Stimulated activated CD8-positive, alpha-beta memory T cell treated with anti-CD3 and anti-CD28 coated beads, Interleukin-15, amount 100 ng/mL, for 4 hours (primary cell): ENCODE measurements around the gene SMIM17.
A peak's percentile ranks its signal among the peaks of the same experiment; 100 is the strongest.

ENCODE experiments used
- DNase-seq, 2 donors: peaks; one replicate each; pipeline ENCODE4 v3.0.0-alpha.2; 2020; ENCODE audit warnings: low read depth in 2 of 2

The SMIM17 gene

GRCh38 chr19:56642711-56643459 is at the start of gene SMIM17:
Gene SMIM17 (plus strand): TSS chr19:56643159. CDS start chr19:56645668, 2,509 bp downstream.
- no peak for DNase-seq

DNA sequence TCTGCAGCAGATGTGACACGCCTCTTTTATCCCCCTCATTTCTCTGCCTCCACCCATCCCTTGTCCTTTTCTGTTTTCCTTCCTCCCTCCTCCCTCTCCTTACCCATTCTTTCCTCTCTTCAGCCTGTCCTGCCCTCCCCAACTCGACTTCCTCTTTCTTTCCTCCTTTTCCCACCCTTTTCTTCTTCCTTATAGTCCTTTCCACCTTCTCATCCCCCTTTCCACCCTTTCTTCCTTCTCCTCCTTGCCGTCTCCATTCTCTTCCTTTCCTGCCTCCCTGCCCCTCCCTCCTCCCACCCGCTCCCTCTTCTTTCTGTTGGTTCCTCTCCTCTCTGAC is 48.5 kb upstream of the SMIM17 start:
- DNase-seq: no peak

- DNase-seq: peak; percentile 76
Observed at GRCh38 chr19:56594783-56595547, 48.0 kb upstream of the SMIM17 start, which contains the start of gene ZNF71. Gene ZNF71 (plus strand): TSS chr19:56595302. CDS start chr19:56601559, 6,257 bp downstream.

- no peak for DNase-seq
Observed at GRCh38 chr19:56595548-56595899, 47.4 kb upstream of the SMIM17 start.

GRCh38 chr19:56596676-56597075 is 46.3 kb upstream of the SMIM17 start:
- no peak for DNase-seq

- DNase-seq: no peak
Observed at GRCh38 chr19:56597696-56598095, 45.3 kb upstream of the SMIM17 start.

DNA sequence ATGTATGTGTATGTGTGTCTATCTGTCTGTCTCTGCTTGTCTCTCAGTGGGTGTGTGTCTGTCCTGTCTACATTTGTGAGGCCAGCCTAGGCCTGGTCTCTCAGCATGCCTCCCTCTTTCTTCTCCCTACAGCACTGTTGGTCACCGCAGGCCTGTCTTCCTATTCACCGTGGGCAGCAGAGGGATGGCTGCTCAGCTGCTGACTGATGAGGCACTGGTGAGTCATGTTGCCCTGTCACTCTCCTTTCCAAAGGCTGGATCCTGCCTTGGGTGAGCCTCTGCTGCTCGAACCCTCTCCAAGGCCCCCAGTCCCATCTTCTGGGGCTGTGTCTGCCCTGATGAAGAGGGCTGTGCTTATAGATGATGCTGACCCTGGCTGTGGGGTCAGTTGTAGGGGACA is 41.6 kb upstream of the SMIM17 start:
- DNase-seq: no peak

DNA sequence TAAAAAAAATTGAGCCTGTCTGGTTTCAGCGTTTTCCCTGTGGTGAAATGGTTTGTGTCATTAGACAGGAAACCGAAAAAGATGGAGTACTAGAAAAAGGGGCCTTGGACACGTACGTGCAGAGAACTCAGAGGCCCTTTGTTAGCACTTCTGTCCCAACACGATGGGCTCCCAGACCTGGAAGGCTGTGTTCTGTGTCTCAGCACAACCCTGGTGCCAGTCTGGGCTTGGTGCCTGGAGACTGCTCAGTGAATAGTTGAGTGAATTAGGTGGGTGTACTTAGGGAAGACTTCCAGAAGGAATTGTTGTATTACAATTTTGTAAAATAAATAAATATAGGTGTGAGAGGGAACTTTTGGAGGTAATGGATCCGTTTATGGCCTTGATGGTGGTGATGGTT is 39.1 kb upstream of the SMIM17 start:
- DNase-seq: no peak

DNA sequence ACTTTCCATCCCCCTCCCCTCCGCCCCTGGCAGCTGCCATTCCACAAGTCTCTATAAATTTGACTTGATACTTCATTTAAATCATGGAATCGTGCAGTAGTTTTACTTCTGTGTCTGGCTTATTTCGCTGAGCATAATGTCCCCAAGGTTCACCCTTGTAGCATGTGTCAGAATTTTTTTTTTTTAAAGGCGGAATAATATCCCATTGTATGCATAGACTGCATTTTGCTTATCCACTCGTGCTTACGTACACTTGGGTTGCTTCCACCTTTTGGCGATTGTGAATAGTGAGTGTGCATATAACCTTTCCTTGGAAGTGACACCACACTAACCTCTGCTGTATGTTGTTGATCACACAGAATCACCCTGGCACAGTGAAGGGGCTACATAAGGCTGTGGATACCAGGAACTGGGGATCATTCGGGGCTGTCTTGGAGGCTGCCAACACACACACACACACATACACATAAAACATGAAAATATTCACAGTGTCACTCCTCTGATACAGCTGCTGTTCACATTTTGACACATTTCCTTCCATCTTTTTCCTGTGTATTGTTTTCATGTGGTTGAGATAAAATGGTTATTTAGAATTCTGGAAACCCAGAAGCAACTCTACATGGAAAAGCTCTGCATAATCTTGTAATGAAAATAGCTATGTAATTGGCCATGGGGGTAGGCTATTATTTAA is 34.5 kb upstream of the SMIM17 start:
- no peak for DNase-seq

GRCh38 chr19:56611288-56611687 is 31.7 kb upstream of the SMIM17 start:
- no peak for DNase-seq

- DNase-seq: no peak
Observed at GRCh38 chr19:56612737-56613136, 30.2 kb upstream of the SMIM17 start.

GRCh38 chr19:56613639-56614038 is 29.3 kb upstream of the SMIM17 start:
- DNase-seq: no peak

DNA sequence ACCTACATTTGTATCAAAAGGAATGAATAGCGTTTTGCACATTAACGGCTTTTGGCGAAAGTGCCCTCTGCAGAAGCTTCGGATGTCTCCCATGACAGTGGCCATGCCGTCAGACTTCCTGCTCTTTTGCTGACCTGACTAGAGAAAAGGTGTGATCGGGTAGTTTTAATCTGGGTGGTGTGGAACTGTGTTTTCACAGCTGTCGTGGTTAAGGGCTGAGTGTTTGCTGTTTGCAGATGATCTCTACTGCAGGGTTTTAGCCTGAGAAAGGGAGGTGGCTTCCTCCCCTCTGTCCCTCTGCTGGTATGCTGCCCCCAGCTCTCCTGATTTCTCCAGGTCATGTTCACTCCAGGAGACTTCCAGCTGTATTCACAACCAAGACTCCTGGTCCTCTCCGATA is 25.4 kb upstream of the SMIM17 start:
- DNase-seq: no peak

DNA sequence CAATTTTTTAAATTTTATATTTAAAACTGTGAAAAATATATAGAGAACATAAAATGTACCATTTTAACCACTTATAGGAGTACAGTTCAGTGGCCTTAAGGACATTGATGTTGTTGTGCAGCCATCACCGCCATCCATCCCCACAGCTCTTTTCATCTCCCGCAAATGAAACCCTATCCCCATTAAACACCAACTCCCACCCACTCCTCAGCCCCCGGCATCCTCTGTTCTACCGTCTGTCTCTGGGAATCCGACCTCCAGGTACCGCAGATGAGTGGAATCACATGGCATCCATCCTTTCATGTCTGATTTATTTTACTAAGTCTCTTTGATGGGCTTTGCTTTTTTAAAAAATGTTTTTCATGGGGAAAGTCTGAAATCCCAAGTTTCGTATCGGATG is 23.8 kb upstream of the SMIM17 start:
- DNase-seq: no peak

- no peak for DNase-seq
Observed at GRCh38 chr19:56622374-56622773, 20.6 kb upstream of the SMIM17 start.

GRCh38 chr19:56623006-56623405 is 20.0 kb upstream of the SMIM17 start:
- DNase-seq: no peak

DNA sequence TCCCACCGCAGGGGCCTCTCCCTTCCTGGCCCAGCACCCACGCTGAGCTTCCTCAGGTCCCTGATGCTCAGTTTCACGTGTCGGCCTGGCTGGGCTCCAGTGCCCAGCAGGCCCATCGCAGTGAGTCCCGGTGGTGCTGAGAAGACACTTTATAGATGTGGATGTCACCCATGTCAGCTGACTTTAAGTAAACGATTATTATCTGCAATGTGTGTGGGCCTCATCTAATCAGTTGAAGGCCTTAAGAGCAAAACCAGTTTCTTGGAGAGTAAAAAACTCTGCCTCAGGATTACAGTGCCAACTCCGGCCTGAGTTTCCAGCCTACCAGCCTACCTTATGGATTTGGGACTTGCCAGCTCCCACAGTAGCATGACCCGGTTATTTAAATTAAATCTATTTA is 17.3 kb upstream of the SMIM17 start:
- DNase-seq: no peak

DNA sequence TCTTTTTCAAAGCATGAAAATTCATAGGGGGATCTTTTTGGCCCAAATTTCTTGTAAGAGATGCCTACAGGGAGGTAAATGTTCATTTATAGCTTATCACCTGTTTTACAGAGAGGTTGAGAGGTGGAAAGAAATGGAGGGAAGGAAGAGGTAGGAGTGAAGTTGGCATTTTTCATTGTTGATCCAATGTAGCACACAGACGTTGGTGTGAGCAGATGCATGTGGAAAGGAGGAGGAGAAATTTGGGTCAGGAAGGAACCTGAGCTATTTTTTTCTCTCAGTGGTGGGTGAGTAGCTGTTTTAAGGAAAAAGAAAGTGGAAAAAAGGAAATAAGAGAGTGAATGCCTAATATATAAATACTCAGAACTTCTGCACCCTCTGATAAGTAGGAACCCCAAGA is 9.9 kb upstream of the SMIM17 start:
- DNase-seq: no peak

- DNase-seq: no peak
Observed at GRCh38 chr19:56637976-56638555, 4.9 kb upstream of the SMIM17 start.

GRCh38 chr19:56639217-56639616 is 3.7 kb upstream of the SMIM17 start:
- no peak for DNase-seq

DNA sequence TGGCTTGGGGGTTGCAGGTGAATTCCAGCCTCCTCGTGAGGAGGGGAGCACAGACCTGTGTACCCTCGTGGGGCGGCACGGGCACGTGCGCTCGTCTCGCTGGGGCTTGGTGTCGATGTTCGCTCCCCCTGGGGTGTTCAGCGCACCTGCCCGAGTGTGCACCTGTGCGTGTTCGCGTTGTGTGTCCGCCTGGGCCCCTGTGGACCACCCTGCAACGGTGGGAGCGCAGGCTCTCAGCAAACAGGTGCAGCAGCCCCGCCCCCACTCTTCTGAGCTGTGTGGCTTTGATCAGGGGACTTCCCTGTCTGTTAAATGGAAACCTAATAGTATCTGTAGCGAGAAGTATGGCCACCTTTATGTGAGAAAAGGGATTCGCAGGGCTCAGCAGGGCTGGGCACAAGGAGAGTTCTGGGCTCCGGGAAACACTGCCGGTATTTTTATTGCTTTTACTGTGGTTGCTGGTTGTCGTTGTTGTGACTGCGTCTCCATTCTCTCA is 549 bp downstream of the SMIM17 start:
- no peak for DNase-seq

DNA sequence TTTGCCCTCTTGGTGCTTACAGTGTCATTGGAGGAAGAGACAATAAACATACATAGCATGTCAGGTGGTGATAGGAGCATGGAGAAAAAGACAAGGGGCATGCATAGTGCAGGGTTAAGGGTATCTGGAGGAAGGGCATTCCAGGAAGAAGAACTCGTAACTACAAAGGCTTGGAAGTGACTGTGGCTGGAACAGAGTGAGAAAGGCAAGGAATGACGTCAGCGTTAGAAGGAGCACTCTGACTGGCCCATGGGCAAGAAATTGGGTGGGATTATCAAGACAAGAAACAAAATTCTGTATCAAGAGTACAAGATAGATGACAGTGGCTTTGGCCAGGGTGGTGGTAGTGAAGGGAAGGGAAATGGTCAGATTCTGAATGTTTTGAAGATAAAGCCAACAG is 11.2 kb downstream of the SMIM17 start:
- DNase-seq: no peak
